HG02763 (cell line): ENCODE data around the gene DNAH11.

Source experiments
- ATAC-seq: cut with Tn5 transposase; IDR thresholded peaks from one replicate; pipeline ENCODE4 v1.9.1; 2021; ENCODE audit warnings: mild to moderate bottlenecking, moderate library complexity; ENCODE audit not compliant: unreplicated experiment

The DNAH11 gene

DNA sequence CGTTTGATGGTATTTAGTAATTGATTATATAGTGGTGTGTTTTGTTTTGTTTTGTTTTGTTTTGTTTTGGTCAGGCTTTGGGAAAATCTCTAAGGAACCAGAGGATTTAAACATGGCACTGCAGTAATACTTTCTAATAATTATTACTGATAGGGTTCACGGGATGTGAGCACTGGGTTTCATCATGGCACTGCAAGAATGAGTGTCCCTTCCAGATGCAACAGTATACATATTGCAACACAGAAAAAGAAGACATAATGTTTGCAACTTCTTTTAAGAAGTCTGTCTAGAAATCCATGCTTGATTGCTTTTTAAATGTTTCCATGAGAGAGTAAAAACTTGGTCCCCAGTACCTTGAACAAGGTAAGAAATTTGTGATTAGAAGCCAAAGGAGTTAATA lies 405.1 kb downstream of the DNAH11 start:
- no peak for ATAC-seq

DNA sequence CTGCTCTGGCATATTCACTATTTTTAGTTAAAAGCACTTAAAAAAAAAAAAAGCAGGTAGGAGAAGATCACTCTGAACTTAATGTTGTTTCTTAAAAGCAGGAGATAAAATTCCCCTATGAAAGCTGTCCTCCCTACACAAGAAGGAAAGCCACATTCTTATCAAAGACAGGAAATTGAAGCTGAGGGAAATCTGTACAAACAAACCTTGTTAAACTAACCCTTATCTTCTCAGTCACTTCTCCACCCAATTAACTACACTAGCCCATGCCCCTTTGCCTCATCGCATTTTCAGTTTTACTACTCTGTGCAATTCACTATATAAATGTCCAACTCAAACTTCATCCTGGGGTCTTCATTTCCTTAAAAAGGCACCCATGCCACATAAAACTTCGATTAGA lies 405.5 kb downstream of the DNAH11 start:
- no peak for ATAC-seq

DNA sequence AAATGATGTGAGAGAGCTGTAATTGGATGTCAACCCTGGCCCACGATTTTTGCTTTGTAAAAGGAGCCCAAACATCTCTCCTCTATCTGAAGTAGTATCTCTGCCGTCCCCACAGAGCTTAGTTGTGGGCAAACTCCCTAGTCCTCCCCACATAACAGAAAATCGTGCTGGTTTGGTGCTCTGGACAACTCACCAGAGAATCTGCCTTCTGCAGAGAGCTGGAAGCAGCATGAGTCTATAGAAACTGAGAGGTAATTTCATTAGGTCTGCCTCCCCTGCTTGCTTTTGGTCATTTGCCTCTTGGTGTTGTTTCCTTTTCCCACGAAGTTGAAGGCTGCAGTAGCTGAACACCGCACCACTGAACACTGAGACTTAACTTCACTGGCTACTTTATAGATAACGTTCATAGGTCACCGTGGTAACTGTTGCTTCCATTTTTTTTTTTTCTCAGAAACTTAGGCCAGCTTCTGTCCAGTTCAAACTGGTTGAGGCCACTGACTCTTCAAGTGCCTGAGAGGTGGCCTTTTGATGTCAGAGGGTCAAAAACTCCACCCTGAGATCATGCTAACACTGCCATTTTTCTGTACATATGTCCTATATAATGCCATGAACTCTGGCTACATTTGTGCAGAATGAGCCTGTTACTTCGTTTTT lies 406.2 kb downstream of the DNAH11 start:
- no peak for ATAC-seq
